Body of pancreas (tissue), 4 donors: ENCODE data around the gene TRIM52. TPM values are rescaled to one million over a fixed set of nuclear protein-coding genes. Genes with fewer than 3 reads are reported as not detected.

Experiments used
- ATAC-seq: fragments of 150-250 bp; one replicate; pipeline ENCODE4 v1.9.1; 2016
- DNase-seq, 4 donors: peaks; one replicate each; pipeline ENCODE4 v3.0.0-alpha.2; 2019
- H3K27ac ChIP-seq, 4 donors: fragments of 200-600 bp; sonication (generic); 1 replicate in 3 of 4; 2 replicates in 1 of 4; pipeline versions ENCODE4 v1.5.1 to v1.6.1; 2016 to 2019; ENCODE audit warnings: mild to moderate bottlenecking in 1 of 4, mixed read lengths in 1 of 4, moderate library complexity in 1 of 4
- H3K27me3 ChIP-seq, 2 donors: fragments of 200-600 bp; sonication (generic); one replicate each; pipeline ENCODE4 v1.6.0; 2016; ENCODE audit warnings: mild to moderate bottlenecking in 1 of 2
- H3K36me3 ChIP-seq, 2 donors: fragments of 200-600 bp; sonication (generic); replicated peaks in 1 of 2; 2 replicates each; pipeline ENCODE4 v1.5.1; 2016; ENCODE audit warnings: low read depth in 2 of 2; ENCODE audit not compliant: insufficient read depth in 1 of 2
- H3K4me1 ChIP-seq: fragments of 200-600 bp; sonication (generic); one replicate; pipeline ENCODE4 v1.6.0; 2016
- H3K4me3 ChIP-seq, 2 donors: fragments of 200-600 bp; sonication (generic); 1 replicate in 1 of 2; 2 replicates in 1 of 2; pipeline ENCODE4 v1.5.1; 2016 to 2019
- H3K9me3 ChIP-seq, 3 donors: fragments of 200-600 bp; sonication (generic); 1 replicate in 2 of 3; 2 replicates in 1 of 3; pipeline ENCODE4 v1.5.1; 2016
- POLR2A ChIP-seq, 3 donors: fragments of 450-650 bp; IDR thresholded peaks; one replicate each; pipeline ENCODE4 v1.6.1; 2016; ENCODE audit warnings: antibody characterized with exemption in 3 of 3, mild to moderate bottlenecking in 2 of 3
- WGBS, 2 donors: methylation state at CpG; one replicate each; pipeline ENCODE4 v1.1.5; 2017; 5-methylcytosine and 5-hydroxymethylcytosine counted together
- intact Hi-C: fragments of 100-400 bp; cut with DNase I; formaldehyde crosslinking; loops from one replicate; pipeline ENCODE4 v1.15.1; 2023
- total RNA-seq, 2 donors: library from RNA; depleted of rRNA; stranded (reverse); fragments of >200 nt; gene quantifications; one replicate each; pipeline ENCODE4 v1.1.0, GENCODE V29; 2016
- TF ChIP-seq, protein P1 (sequence below), 7 experiments: fragments of 450-650 bp in 4 of 7; fragments of 200-600 bp in 3 of 7; sonication (generic) in 3 of 7; IDR thresholded peaks; one replicate each; pipeline ENCODE4 v1.5.1; 2016 to 2019; ENCODE audit warnings: antibody characterized with exemption in 7 of 7

The TRIM52 gene
- total RNA-seq, 2 donors from 2014 or later: 16.9 to 26.0 TPM

DNA sequence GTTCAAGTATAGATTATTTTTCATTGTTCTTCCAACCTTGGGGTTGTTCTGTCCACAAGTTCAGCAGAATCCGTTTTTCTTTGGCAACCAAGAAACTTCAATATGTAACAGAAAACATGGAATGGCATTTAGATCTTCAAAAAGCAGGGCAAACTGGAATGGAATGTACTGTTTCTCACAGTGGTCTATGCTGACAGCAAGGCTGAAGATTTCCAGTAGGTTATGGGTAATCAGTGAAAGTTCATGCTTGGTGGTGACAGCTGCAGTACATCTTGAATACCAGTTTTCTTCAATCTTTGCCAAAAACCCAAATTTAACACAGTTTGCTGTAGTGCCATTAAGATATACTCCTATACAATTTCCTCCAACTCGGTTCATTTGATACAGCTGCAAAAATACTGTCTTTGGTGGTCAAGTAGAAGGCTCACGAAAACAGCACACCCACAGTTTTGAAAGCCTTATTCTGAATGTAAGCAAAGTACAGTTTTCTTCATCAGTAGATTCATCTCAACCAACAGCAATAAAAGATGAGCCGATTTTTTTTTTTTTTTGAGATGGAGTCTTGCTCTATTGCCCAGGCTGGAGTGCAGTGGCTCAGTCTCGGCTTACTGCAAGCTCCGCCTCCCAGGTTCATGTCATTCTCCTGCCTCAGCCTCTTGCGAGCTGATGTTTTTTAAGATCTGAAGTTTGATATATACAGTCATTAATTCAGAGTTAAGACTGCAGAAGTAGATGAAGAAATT lies 4.9 kb downstream of the TRIM52 start:
- H3K9me3 ChIP-seq: no peaks in the 10 kb centered on the region
- no peak overlapping the region for H3K4me3 ChIP-seq
- H3K36me3 ChIP-seq: peaks cover 0 to 4% of the 10 kb centered on the region in 2 donors
- H3K27ac ChIP-seq: no peak overlapping the region
- peaks cover 83% of the 10 kb centered on the region for H3K4me1 ChIP-seq
- intact Hi-C loops: no loop called here
- TF ChIP-seq, protein P1, sequence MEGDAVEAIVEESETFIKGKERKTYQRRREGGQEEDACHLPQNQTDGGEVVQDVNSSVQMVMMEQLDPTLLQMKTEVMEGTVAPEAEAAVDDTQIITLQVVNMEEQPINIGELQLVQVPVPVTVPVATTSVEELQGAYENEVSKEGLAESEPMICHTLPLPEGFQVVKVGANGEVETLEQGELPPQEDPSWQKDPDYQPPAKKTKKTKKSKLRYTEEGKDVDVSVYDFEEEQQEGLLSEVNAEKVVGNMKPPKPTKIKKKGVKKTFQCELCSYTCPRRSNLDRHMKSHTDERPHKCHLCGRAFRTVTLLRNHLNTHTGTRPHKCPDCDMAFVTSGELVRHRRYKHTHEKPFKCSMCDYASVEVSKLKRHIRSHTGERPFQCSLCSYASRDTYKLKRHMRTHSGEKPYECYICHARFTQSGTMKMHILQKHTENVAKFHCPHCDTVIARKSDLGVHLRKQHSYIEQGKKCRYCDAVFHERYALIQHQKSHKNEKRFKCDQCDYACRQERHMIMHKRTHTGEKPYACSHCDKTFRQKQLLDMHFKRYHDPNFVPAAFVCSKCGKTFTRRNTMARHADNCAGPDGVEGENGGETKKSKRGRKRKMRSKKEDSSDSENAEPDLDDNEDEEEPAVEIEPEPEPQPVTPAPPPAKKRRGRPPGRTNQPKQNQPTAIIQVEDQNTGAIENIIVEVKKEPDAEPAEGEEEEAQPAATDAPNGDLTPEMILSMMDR (IDR thresholded peaks at IDR 0.05): no peak
- TF ChIP-seq POLR2A (IDR thresholded peaks at IDR 0.05): no peak
- H3K27me3 ChIP-seq: no peaks in the 10 kb centered on the region
- ATAC-seq (no peak), DNase-seq (no peak)
- WGBS, 2 donors: 81 to 82% methylated on average over 7 of the region's 7 CpGs

DNA sequence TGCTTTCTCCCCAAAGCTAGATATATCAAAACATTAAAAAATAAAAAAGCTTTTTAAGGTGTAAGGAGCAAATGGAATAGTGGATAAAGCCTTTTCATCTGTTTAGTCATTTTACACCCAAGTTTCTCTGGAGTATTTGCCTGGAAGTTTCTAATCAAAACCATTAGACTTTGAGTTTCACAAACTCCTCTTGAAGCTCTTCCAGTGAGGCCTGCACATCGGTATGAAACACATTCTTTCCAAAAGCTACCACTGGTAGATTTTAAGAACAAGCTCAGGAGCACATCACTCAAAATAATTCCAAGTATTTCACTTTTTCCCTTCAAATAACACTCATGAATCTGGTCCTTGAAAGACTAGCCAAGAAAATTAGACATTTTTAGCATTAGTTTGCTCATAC lies 5.7 kb downstream of the TRIM52 start:
- DNase-seq (no peak), ATAC-seq (no peak)
- H3K27me3 ChIP-seq: no peaks in the 10 kb centered on the region
- TF ChIP-seq, protein P1 (IDR thresholded peaks at IDR 0.05): no peak
- no peak overlapping the region for H3K27ac ChIP-seq
- H3K9me3 ChIP-seq: no peaks in the 10 kb centered on the region
- intact Hi-C loops: no loop called here
- peaks cover 88% of the 10 kb centered on the region for H3K4me1 ChIP-seq
- H3K36me3 ChIP-seq: peaks cover 0 to 4% of the 10 kb centered on the region in 2 donors
- H3K4me3 ChIP-seq: no peak overlapping the region
- WGBS, 2 donors: 33 to 39% methylated on average over 1 of the region's 1 CpG

DNA sequence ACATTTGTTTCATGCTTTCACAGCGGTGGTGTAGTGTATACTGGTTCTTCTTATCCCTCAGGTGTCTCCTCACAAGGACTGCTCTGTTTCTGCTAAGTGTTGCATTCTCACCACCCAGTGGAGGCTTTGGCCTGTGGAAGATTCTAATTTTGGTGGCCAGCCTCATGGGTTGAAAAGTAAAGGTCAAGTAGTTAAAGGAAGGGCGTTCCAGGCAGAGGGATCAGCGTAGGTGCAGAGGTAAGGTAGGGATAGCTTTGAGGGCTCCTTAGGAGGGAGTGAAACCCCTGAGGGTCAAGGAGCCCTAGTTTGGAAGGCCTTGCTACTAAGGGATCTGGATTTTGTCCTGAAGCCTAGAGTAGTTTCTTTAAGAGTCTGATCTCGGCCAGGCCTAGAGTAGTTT lies 12.7 kb downstream of the TRIM52 start:
- TF ChIP-seq, protein P1 (IDR thresholded peaks at IDR 0.05): no peak
- TF ChIP-seq POLR2A (IDR thresholded peaks at IDR 0.05): no peak
- intact Hi-C loops: no loop called here
- Histone ChIP-seq H3K27ac (peak overlapping the region in 3 of 4 donors; percentile 48 to 95 (median 94)), H3K27me3 (no peaks in the 10 kb centered on the region), H3K9me3 (no peaks in the 10 kb centered on the region), H3K36me3 (no peaks in the 10 kb centered on the region), H3K4me1 (peaks cover 77% of the 10 kb centered on the region), H3K4me3 (no peak overlapping the region)
- ATAC-seq: no peak
- 61 to 83% methylated on average over 4 of the region's 4 CpGs for WGBS, 2 donors
- DNase-seq: no peak

DNA sequence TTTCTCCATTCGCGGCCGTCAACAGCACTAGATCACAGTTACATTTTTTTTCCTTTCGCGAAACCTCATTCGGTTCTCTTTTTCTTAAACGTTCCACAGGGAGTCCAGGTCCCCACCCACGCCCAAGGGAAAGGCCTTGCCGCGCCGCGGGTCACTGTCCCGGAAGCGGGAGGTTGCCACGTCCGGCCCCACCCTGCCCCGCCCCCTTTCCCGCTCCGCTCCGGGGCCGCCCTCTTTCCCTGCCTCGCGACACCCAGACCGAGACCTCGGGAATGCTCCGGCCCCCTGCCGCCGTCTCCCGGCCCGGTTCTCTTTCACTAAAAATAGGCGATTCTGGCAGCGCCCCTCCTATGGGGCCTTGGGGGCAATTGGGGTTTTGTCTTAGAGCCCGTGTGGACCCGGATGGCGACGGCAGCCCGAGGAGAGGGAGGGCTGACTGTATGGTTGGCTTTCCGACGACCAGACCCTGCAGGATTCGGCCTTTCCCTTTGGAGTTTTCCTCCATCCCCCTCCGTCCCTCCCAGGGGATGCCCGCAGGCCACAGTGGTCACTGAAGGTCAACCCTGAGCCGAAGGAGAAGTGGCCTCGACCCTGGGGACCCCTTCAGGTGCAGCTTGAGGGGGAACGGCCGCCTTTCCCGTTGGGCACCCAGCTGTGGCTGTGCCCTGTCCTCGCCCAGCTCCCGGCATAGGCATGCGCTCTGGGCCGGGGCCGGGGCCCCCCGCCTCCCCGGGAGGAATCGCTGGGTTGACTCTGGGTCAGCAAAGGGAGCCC lies 14.5 kb downstream of the TRIM52 start:
- H3K27me3 ChIP-seq: no peaks in the 10 kb centered on the region
- DNase-seq (peak; percentile 90 to 92 (median 91)), ATAC-seq (peak; percentile 82)
- H3K4me1 ChIP-seq: peaks cover 72% of the 10 kb centered on the region
- peak; percentile 49 to 86 (median 78) for TF ChIP-seq POLR2A (IDR thresholded peaks at IDR 0.05)
- TF ChIP-seq, protein P1 (IDR thresholded peaks at IDR 0.05): peak in 3 of 7 experiments; percentile 6 to 11 (median 7)
- intact Hi-C loops: no loop called here
- 0% methylated on average over 35 to 45 of the region's 55 CpGs for WGBS, 2 donors
- H3K4me3 ChIP-seq: peak overlapping the region; percentile 60 to 63
- H3K9me3 ChIP-seq: no peaks in the 10 kb centered on the region
- peak overlapping the region; percentile 90 to 96 (median 94) for H3K27ac ChIP-seq
- H3K36me3 ChIP-seq: peaks cover 4% of the 10 kb centered on the region in 2 donors
